NCI-H774 (cell line): Measurements from ENCODE around the gene TUT4.
"Not testable (repeated sequence)": the region's sequence is repeated elsewhere in the genome, so short reads cannot be mapped to it uniquely, and the experiment has no call there.

ENCODE experiments used
- DNase-seq: peaks from one replicate; lab custom pipeline; 2025; lab: John Stamatoyannopoulos, UW

The TUT4 gene, protein sequence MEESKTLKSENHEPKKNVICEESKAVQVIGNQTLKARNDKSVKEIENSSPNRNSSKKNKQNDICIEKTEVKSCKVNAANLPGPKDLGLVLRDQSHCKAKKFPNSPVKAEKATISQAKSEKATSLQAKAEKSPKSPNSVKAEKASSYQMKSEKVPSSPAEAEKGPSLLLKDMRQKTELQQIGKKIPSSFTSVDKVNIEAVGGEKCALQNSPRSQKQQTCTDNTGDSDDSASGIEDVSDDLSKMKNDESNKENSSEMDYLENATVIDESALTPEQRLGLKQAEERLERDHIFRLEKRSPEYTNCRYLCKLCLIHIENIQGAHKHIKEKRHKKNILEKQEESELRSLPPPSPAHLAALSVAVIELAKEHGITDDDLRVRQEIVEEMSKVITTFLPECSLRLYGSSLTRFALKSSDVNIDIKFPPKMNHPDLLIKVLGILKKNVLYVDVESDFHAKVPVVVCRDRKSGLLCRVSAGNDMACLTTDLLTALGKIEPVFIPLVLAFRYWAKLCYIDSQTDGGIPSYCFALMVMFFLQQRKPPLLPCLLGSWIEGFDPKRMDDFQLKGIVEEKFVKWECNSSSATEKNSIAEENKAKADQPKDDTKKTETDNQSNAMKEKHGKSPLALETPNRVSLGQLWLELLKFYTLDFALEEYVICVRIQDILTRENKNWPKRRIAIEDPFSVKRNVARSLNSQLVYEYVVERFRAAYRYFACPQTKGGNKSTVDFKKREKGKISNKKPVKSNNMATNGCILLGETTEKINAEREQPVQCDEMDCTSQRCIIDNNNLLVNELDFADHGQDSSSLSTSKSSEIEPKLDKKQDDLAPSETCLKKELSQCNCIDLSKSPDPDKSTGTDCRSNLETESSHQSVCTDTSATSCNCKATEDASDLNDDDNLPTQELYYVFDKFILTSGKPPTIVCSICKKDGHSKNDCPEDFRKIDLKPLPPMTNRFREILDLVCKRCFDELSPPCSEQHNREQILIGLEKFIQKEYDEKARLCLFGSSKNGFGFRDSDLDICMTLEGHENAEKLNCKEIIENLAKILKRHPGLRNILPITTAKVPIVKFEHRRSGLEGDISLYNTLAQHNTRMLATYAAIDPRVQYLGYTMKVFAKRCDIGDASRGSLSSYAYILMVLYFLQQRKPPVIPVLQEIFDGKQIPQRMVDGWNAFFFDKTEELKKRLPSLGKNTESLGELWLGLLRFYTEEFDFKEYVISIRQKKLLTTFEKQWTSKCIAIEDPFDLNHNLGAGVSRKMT (N-terminal part only)

DNA sequence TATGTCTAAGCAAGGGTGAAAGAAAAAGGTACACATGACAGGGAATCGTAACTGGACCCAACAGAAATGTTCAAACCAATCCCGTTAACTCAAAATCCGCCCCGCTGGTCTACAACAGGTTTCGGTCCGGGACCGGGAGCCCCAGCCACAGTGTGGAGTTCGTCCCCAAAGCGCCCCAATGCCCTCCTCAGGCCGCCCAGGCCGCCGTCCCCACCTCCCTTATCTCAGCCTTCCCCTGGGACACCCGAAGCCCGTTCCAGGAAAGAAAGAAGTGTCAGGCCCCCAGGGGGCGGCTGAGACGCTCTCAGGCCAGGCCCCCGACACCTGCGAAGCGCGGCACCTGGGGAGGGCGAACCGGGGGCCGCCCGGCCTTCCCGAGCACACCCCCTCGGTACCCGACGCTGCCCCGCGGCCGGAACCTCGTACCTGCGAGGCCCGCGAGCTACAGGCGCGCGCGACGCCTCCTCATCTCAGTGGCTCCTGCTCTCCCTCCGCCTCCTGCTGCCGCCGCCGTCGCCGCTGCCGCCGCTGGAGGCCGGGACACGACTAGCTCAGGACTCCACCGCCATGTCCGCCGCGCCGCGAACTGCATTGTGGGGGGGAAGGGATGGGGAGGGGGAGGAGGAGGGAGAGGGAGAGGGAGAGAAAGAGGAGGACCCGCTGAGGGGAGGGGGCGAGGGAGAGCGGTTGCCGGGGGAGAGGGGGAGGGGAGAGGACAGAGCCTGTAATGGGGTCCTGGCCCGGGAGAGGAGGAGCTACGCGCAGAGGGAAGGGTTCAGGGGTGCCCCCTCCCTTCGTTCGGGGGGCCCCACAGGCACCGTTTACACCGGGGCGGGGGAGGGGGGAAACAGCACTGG is at the start of gene TUT4:
Gene TUT4 (minus strand): TSS at position 588 of the 857 bp plus-strand sequence. CDS start 26,812 bp downstream, outside the sequence.
- peak; percentile 82 for DNase-seq

DNA sequence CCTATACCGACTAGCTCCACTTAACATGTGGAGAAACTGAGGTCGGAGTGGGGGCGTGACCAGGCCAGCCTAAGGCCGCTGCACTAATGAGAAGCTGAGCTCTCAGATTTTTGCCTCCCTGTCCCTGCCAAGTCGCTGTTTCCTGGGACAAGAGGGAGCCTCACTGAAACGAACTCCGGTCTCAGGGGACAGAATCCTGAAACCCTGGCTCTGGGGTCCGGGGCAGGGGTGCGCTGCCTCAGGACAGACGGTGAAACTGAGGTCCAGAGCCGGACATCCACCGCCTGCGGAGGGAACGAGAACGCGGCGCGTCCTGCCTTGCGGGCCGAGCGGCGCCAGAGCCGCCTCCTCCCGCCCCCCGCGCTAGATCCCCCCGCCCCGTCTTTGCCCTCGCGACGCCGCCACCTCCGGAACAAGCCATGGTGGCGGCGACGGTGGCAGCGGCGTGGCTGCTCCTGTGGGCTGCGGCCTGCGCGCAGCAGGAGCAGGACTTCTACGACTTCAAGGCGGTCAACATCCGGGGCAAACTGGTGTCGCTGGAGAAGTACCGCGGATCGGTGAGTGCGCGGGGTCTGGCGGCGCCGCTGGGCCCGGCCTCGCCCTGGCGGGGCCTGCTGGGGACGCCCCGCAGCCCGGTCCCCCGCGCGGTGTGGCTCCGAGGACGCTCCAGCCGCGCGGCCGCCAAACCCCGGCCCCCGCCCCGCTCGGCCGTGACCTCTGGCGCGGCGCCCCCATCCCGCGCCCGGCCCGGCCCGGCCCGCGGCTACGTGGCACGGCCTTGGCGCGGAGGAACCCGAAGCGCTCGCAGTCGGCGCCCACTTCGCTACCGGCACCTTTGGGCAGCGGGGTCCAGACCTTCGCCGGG is 49.3 kb upstream of the TUT4 start, which contains the start of gene GPX7:
Gene GPX7 (plus strand): TSS at position 381 of the 865 bp plus-strand sequence. CDS start 39 bp downstream, at position 420.
- peak; percentile 29 for DNase-seq

DNA sequence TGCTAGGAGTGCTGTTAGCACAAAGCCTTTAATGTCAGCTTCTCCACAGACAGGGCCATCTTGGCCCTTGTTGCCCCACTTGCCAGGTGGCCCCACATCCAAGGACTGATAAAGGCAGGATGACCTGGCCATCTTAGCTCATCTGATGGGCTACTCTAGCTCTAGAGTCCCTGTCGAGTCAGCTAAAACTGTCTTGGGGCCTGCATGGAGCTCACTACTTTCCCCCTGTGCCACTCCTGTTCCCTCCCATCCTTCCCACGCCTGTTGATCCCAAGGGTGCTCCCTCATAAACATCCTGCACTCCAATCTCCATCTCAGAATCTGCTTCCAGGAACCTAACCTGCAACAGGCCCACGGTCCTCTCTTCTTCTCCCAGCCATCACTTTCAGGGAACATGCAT is 48.6 kb upstream of the TUT4 start:
- no peak for DNase-seq

DNA sequence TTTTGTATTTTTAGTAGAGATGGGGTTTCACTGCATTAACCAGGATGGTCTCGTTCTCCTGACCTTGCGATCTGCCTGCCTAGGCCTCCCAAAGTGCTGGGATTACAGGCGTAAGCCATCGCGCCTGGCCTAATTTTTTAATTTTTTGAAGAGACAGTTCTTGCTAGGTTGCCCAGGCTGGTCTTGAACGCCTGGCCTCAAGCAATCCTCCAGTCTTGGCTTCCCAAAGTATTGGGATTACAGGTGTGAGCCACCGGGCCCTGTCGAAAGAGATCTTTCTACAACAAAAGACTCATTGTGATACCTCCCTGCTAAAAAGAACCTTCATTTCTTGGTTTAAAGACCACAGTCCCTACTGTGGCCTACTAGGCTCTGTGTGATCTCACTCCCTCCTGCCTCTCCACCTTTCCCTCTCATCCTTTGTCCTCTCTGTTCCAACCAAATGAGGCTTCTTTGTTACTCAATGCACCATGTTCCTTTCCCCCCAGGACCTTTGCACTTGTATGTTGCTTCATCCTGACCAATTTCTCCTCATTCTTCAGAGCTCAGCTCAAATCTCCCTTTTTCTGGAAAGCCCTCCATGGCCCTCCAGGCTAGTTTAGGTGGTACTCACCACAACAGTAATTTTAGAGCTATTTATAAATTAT is 47.8 kb upstream of the TUT4 start:
- no peak for DNase-seq

DNA sequence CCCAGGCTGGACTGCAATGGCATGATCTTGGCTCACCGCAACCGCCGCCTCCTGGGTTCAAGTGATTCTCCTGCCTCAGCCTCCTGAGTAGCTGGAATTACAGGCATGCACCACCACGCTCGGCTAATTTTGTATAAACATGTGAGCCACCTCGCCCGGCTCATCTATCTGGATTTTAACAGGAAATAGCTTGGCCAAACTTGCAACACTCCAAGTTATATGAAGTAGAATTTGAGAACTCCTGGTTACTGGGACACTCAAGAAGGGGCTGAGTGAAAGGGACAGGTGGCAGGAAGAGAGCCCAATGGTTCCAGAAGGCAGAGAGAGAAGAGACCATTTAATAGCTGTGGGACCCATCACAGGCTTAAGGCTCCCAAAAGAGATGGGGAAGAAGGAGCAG is 46.3 kb upstream of the TUT4 start:
- no peak for DNase-seq

DNA sequence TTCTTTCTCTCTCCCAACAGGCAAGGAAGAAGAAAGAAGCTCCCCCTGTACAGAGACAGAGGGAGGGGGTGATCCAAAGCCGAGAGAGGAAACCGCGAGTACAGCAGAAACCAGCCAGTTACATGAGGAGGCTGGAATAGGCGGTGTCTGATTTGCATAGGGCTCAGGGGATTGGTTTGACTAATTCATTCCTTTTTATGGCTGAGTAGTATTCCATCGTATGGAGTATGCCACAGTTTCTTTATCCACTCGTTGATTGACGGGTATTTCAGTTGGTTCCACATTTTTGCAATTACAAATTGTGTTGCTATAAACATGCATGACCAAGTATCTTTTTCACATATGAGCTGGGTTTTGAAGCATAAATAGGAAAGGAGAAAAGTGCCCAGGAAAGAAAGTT is 45.8 kb upstream of the TUT4 start:
- no peak for DNase-seq

DNA sequence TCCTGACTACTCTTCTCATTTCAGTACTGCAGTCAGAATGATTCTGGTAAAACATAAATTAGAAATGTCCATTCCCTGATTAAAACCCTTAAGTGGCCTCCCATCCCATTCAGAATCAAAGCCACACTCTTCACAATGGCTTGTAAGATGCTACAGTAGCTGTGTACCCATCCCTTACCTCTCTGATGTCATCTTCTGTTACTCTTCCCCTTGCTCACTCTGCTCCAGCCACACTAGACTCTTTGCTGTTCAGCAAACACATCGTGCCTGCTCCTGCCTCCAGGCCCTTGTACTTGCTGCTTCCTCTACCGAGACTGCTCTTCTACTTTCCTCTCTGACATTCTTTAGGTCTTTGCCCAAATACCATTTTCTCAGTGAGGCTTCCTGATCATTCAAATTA is 45.0 kb upstream of the TUT4 start:
- no peak for DNase-seq

DNA sequence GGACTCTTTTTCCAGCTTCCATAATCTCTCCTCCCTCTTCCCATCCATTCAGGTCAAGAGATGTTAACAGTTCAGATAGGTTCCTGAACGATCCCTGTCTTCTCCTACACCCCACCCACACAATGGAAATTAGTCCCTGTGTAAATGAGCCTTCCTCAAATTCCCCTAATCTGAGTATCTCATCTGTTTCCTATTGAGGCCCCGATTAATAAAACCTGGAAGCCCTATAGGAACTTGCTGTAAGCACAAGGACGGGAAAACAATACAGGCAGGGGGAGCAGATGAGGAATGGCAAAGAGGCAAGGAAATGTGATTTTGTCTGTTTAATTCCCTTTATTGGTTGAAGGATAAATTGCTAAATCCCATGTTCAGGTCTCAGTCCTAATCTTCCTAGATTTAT is 42.2 kb upstream of the TUT4 start:
- DNase-seq, result no peak

DNA sequence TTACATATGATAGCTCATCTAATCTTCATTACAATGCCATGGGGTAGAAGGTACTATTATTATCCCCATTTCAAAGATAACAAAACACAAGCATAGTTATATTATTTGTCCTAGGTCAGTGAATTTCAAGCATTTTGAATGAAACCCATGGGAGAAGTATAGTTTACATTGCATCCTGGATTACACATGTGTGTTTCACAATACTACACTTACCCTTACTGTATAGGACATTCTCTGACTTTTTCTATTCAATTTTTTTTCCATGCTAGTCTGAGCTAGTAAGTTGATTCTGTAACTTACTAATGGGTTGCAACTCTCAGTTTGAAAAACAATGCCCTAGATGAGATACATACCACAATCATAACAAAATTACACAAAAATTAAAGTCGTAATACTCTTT is 40.6 kb upstream of the TUT4 start:
- no peak for DNase-seq

DNA sequence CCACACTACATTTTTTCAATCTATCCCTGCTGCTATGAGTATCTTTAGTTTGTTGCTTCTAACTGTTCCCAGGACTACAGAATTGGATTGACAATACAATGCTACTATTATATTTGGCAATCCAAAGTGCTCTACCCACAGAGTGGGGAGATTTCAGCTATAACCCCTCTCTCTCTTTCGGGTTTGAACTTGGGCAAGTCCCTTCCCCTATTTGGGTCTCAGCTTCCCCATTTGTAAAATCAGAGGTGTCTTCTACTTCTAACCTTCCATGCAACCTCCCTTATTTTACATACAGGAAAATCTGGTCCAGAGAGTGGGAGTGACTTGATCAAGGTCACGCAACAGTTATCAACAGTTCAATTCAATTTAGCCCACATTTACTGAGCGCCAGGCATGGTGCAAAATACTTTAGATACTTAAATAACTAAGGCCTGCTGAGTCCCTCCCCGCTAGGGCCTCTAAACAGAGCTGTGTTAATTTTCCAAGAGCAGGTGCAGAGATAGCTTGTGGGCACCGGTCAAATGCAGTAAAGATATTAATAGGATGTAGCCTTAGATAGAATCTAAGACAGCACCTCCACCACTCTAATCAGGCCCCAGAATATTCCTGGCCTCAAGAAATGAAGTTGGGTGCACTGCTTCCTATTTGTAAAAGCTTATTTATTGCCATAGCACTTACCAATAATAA is 39.9 kb upstream of the TUT4 start:
- DNase-seq, result no peak

DNA sequence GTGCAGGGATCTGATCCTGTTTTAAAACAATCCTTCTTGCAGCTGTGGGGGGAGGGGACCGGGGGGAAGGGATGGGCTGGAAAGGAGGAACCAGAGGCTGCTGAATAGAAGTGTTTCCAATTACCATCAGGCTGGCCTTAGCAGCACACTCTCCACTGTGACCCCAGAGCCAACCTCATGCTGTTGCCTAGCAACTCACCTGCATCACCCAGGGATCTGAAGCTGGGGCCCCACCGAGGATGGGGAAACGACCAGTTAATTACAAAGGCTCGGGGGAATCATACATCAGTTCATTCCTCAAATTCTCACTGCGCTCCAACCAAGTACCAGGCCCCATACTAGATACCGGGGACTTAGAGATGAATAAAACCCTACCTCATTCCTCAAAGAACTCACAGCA is 37.4 kb upstream of the TUT4 start:
- DNase-seq, result peak; percentile 54

DNA sequence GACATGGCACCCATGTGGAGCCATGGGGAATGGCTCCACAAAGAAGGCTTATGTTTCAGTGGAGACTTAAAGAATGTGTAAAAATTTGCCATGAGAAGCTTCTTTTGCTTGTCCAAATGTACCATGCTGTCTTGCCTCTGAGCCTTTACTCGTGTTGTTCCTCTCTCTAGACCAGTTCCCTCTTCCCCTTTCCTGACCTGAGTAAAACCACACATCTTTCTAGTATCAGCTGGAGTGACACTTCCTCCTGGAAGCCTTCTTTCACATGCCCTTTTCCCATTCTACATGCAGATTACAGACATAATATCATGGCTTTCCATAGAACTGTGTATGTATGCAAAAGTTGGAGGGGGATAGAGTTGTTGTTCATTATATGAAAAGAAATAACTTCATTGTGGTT is 35.6 kb upstream of the TUT4 start:
- DNase-seq, result no peak

DNA sequence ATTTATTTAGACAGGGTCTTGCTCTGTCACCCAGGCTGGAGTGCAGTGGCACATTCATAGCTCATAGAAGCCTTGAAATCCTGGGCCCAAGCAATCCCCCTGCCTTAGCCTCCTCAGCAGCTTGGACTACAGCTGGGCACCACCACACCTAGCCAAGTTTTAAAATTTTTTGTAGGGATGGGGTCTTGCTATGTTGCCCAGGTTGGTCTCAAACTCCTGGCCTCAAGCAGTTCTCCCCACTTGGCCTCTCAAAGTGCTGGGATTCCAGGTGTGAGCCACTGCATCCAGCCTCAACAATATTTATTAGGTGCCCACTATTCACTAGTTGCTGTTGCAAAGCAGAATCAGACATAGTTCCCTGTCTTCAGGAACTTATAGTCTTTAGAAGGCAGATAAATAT is 35.1 kb upstream of the TUT4 start:
- DNase-seq, result no peak

DNA sequence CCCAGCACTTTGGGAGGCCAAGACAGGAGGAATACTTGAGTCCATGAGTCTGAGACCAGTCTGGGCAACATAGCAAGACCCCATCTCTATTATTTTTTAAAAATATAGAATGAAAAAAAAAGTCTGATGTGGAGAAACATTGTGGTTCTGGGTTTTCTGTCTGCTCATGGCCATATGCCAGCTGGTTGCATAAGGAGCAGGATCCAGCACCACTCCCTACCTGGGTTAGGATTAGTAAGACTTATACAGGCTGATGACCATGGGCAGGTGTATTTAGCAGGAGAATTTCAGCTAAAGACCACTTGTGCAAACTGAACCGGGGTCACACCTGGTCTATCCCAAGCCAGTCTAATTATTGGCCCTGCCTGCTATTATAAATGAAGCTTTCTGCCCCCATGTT is 32.6 kb upstream of the TUT4 start:
- no peak for DNase-seq

DNA sequence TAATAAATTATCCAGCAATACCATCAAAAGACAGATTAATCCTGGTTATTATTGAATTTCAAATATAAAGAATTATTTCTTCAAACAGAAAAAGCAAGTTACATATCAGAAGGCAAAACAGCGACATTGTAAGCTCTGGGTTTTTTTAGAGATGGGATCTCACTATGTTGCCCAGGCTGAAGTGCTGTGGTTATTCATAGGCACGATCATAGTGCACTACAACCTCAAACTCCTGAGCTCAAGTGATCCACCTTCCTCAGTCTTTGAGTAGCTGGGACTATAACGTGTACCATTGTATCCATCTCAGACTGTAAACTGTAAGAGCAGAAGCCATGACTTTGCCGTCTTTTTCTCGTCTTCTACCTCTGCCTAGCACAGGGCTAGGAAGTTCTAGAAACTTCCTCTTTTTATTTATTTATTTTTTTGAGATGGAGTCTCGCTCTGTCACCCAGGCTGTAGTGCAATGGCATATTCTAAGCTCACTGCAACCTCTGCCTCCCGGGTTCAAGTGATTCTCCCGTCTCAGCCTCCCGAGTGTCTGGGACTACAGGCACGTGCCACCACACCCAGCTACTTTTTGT is 29.3 kb upstream of the TUT4 start:
- DNase-seq, result no peak

DNA sequence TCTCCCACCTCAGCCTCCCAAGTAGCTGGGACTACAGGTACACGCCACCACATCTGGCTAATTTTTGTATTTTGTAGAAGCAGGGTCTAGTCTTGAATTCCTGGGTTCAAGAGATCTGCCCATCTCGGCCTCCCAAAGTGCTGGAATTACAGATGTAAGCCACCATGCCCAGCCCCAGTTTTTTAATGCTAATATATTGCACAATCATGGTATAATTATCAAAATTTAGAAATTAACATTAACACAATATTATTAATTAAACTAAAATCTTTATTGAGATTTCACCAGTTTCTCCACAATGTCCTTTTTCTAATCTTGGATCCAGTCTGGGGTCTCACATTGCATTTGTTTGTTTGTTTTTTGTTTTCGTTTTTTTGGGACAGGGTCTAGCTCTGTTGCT is 27.4 kb upstream of the TUT4 start:
- no peak for DNase-seq

DNA sequence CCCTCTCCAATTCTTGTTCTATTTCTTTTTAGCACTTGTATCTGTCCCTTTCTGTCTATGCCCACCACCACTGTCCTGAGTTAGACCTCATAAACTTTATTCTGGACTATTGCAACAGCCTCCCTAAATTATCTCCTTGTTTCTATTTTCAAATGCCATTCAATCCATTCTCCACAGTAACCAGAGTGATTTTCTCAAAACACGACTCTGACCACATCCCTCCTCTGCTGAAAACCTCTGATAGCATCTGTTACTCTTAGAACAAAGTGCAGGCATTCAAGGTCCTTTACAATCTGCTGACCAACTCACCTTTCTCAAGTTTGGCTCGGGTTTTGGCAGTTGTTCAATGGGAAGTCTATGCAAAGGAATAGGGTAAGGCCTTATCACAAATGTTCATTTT is 26.5 kb upstream of the TUT4 start:
- no peak for DNase-seq

DNA sequence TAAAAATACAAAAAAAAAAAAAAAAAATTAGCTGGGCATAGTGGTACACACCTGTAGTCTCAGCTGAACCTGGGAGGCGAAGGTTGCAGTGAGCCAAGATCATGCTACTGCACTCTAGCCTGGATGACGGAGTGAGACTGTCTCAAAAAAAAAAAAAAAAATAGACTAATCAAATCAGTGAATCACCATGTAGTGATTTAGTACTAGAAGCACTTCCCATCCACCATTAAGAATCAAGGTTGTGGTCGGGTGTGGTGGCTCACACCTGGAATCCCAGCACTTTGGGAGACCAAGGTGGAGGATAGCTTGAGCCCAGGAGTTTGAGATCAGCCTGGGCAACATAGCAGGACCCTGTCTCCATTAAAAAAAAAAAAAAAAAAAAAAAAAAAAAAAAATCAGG is 25.2 kb upstream of the TUT4 start:
- DNase-seq, result not testable (repeated sequence)

DNA sequence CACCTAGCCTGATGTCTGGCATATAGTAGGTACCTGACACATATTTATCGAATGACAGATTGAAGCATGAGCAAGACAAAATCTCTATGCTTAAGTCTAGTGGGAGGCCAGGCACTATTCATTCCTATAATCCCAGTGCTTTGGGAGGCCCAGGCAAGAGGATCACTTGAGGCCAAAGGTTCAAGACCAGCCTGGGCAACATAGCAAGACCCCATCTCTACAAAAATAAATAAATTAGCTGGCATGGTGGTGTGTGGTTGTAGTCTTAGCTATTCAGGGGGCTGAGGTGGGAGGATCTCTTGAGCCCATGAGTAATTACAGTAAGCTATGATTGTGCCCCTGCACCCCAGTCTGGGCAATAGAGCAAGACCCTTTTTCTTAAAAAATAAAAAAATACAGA is 23.2 kb upstream of the TUT4 start:
- DNase-seq, result no peak
